HG03060 (cell line): ENCODE data around the gene HASPIN.
"Not testable (repeated sequence)": the region's sequence is repeated elsewhere in the genome, so short reads cannot be mapped to it uniquely, and the experiment has no call there.

ENCODE experiments used
- ATAC-seq: cut with Tn5 transposase; IDR thresholded peaks from one replicate; pipeline ENCODE4 v1.9.1; 2021; ENCODE audit warnings: low read depth, moderate number of reproducible peaks; ENCODE audit not compliant: unreplicated experiment

HASPIN gene

GRCh38 chr17:3734911-3735276 is 11.2 kb downstream of the HASPIN start:
- ATAC-seq, result not testable (repeated sequence)

- ATAC-seq, result no peak
These were observed 11.8 kb downstream of the HASPIN start for GRCh38 chr17:3735515-3735914.

DNA sequence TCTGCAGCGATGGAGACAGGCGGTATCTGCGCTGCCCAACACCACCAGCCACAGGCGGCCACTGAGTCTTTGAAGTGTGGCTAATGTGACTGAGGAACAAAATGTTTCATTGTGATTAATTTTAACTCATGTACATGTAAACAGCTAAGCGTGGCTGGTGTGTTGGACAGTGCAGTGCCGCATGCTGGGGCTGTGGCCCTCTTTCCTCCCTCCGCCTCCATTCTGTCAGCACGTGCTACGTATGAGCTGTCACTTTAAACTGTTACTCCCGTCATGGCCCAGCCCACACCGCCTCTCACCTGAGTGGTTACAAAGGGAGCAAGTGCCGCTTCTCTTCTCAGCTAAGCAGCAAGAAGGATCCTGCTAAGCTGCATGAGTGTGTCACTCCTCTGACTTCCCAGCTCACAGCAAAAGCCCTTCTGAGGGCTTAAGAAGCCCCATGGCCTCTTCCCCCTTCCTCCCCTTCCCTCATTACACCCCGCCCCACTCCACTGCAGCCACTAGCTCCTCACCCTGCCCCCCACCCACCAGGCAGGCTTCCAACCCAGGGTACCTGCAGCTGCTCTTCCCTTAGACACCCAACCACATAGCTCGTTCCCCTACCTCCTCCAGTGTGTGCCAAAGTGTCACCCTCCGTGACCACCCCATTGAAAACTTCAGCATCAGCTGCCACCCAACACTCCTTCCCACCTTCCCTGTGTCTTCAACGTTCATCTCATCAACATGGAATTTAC is 15.0 kb downstream of the HASPIN start:
- no peak for ATAC-seq

DNA sequence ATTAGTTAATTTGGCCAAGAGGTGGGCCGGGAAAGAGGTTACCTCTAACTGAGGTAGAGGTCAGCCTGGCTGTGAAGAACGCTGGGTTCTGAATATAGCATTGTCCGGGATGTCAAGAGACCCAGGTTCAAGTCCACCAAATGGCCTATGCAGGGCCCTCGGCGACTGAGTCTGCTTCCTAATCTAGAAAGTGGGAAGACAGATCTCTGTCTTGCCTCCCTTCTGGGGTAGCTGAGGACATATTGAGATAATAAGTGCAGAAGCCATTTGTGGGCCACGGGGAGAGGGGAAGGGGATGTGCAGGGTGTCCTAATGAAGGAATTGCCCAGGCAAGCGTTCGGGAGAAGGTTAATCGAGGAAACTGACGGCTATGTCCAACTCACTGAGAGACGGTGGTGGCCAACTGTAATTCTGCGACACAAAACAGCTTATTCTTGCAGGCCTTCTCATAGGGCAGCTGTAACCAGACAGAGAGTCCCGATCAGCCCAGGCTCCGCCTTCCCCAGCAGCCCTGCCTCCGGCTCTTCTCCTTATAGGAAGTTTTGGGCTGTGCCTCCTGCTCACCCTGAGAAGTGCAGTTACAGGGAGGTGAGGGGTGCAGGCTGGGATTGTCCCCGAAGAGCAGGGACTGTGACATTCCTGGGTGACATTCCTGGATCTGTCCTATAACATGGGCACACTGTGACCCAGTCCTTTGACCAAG is 15.9 kb downstream of the HASPIN start:
- no peak for ATAC-seq

GRCh38 chr17:3740611-3741073 is 16.9 kb downstream of the HASPIN start:
- ATAC-seq, result no peak

DNA sequence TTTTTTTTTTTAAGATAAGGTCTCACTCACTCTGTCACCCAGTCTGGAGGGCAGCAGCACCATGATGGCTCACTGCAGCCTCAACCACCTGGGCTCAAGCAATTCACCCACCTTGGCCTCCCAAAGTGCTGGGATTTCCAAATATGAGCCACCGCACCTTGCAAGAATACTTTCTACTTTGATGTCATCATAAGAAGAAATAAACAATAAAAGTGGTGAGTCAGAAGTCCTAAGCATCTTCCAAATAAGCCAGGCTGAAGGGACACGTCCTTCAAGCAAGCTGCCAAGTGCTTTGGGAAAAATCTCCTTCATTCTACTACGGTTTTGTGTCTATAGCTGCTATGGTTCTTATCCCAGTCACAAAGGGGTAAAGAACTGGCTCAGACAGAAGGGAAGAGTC is 20.3 kb downstream of the HASPIN start:
- ATAC-seq, result no peak

DNA sequence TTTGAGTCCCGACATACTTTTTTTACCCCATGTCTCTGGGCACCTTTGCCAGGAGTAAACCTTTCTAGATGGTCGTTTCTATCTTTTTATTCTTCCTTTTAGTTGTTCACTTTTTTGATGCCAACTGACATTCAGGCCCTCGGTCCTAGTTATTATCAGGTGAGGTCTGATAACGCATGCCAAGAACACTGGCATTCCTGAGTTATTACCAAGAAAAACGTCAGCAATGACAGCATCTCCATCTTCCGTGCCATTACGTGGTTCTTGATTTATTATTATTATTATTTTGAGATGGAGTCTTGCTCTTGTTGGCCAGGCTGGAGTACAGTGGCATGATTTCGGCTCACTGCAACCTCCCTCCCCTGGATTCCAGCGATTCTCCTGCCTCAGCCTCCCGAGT is 21.4 kb downstream of the HASPIN start:
- ATAC-seq, result no peak

DNA sequence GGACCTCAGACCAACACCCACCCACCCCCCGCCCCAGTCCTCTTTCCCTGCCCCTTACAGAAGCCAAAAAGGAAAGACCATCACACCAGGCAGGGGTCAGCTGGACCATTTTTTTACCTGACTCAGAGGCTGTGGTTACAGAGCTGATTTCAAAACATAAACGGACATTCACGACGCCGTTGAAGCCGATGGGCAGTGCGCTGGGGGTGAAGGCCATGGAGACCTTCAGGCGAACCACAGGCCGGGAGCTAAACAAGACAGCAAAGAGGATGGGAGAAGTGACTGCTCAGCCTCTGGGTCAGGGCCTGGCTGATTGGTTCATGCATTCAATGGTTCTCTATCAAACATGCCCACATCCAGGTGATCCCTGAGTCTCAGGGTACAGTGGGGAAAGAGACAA is 24.1 kb downstream of the HASPIN start:
- ATAC-seq, result no peak

- ATAC-seq, result no peak
These were observed 24.9 kb downstream of the HASPIN start for GRCh38 chr17:3748576-3748975.

GRCh38 chr17:3750296-3750695 is 26.6 kb downstream of the HASPIN start:
- ATAC-seq, result no peak

GRCh38 chr17:3750926-3751325 is 27.2 kb downstream of the HASPIN start:
- no peak for ATAC-seq

- ATAC-seq, result no peak
These were observed 28.1 kb downstream of the HASPIN start for GRCh38 chr17:3751836-3752235.

DNA sequence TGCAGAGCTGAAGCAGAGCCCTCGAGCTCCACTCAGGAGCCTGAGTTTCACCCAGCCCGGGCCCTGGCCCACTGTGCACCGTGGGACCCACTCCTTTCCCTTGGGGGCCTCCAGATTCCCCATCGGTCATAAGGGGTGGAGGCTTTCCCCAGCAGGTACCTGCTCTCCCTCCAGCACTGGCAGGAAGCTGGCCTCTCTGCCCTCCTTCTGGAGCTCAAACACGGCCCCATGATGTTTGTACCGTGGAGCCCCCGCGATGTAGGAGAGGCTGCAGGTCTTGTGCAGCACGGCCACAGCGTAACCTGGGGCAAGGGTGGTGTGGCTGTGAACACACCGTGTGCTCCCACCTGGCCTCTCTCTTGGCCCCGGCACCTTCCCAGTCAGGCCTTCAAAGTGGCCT is 29.9 kb downstream of the HASPIN start:
- no peak for ATAC-seq

DNA sequence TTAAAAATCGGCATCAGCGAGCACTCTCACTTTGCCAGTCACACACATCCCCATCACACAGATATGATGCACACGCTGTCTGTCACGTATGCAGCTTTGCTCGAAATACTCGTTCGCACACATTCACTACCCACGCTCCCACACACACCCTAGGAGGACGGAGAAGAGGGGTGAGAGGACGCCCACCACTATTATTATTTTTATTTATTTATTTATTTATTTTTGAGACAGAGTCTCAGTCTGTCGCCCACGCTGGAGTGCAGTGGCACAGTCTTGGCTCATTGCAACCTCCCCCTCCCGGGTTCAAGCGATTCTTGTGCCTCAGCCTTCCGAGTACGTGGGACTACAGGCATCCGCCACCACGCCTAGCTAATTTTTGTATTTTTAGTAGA is 30.4 kb downstream of the HASPIN start:
- no peak for ATAC-seq

DNA sequence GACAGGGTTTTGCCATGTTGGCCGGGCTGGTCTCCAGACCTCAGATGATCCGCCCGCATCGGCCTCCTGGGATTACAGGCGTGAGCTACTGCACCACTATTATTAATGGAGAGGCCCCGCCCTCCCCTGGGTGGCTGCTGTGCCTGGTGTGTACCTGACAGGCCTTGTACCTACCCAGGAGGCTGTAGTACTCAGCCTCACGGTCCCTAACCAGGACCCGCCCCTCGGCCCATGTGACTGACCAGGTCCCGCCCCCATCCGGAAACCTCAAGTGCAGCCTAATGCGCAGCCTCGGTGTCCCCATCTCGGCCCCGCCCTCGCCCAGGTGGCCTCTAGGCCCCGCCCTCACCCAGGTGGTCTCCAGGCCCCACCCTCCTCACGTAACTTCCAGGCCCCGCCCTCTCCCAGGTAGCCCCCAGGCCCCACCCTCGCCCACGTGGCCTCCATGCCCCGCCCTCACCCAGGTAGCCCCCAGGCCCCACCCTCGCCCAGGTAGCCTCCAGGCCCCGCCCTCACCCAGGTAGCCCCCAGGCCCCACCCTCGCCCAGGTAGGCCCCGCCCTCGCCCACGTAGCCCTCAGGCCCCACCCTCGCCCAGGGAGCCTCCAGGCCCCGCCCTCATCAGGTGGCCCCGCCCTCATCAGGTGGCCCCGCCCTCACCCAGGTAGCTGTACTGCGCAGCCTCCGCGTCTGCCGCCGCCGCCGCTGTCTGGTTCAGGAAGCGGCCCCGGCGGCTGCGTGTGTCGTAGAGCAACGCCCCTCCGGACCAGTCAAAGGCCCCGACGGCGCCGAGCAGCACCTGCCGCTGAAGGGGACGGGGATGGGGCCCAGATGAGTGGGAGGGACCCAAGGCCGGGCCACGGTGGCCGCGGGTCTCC is 31.0 kb downstream of the HASPIN start:
- no peak for ATAC-seq

DNA sequence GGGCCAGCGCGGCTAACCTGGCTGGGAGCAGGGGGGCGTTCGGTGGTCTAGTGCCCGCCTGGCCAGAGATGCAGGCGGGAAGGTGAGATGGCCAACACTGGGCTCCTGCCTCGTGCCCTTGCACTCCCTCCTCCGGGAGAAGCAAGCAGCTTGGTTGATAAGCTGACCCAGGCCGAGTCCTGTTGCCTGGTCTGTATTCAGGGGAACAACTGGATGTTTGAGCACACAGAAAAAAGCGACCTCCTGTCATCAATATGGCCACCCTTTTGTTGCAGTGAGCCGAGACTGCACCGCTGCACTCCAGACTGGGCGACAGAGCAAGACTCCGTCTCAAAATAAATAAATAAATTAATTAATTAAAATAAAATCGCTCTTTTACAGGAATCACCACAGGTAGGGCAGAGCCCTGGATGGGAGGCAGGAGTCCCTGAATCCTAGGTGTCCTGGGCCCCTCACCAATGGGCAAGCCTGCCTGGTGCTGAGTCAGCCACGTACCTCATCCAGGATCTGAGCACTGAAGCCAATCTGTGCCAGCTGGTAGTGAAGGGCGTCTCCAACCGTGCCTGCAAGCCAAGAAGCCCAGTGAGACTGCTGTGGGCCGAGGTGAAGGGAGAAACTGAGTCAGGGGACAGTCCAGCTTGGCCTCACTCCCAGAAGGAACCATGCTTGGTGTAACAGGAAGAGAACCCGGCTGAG is 31.8 kb downstream of the HASPIN start:
- no peak for ATAC-seq

GRCh38 chr17:3759597-3760216 is 36.0 kb downstream of the HASPIN start:
- ATAC-seq, result no peak

DNA sequence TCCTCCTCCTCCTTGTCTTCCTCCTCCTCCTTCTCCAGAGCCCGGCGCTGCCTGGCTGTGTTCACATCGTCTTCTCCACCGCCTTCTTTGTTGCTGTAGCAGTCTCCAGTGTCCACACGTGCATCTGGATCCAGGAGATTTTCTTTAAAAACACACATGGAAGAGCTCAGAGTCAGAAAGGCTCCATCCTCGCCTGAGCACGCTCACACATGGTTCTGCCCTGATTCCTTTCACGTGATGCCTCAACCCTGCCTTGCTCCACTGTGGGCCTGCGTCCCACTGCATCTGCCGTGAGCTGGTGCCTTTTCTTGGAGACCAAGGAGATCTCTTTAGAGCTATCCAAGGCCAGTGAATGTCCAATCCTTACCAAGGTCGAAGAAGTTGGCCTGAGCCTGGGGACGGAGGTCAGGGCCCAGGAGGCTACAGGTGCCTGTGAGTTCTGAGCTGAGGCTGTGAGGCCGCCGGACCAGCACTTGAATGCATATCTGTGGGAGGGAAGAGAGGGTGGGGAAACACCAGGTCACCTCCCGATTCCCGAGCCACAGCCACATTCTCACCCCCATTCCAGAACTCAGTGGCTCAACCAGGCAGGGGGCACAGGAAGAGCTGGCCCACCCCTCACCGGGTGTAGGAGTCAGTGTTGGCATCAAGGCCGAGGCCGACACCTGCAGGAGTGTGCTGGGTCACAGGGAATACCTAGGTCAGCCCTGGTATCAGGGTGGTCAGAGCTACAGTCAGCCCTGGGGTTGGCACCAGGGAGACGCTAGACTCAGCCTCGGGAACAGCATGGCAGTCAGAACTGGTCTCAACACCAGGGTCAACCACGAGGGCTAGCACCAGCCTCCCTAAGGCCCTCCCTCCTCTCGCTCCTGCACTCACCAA is 37.6 kb downstream of the HASPIN start:
- no peak for ATAC-seq

GRCh38 chr17:3761918-3762380 is 38.2 kb downstream of the HASPIN start:
- no peak for ATAC-seq
